AG04449 (cell line): Measurements from ENCODE around the gene CALM1.
A peak's percentile ranks its signal among the peaks of the same experiment; 100 is the strongest.

Source experiments
- CTCF ChIA-PET: fragments of 350-600 bp; formaldehyde crosslinking; extraction: SDS; loops from one replicate; lab custom pipeline; 2021; ENCODE audit warnings: antibody characterized with exemption; lab: Yijun Ruan, JAX
- POLR2A ChIA-PET: fragments of 400-600, 350-600 bp; formaldehyde crosslinking; extraction: SDS; loops from one replicate; lab custom pipeline; 2020; ENCODE audit warnings: antibody characterized with exemption, inconsistent platforms; lab: Yijun Ruan, JAX
- DNase-seq: peaks from one replicate; pipeline ENCODE4 v3.0.0-alpha.2; 2010; ENCODE audit warnings: low read depth, low spot score
- H3K4me3 ChIP-seq: 2 replicates; pipeline ENCODE4 v1.5.1; 2011; ENCODE audit warnings: low read depth, mild to moderate bottlenecking, control low read depth, low read length
- CTCF ChIP-seq: IDR thresholded peaks from one replicate; pipeline ENCODE4 v1.5.1; 2011; ENCODE audit warnings: mild to moderate bottlenecking, moderate library complexity, low read length, control low read depth, inconsistent platforms; ENCODE audit not compliant: insufficient read depth; ENCODE audit errors: missing control alignments

Gene CALM1

DNA sequence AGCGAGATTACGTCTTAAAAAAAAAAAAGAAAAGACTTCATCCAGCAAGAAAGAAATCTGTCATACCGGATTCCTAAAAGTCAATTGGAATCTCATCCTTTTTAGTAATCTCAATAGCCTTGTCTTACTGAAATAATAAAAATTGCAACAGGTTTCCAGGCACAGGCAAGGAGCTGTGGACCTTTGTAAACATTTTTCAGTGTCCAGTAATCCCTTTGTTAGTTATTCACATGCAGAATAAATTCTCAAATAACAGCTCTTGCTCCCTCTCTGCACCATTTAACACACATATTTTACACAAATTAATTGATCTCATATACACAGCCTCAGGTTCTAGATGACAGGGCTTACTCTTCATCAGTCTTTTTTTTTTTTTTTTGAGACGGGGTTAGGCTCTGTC is 22.0 kb upstream of the CALM1 start:
- DNase-seq = no peak
- TF ChIP-seq CTCF = no peak
- CTCF ChIA-PET = interaction anchor here (0.6 to 1.1 kb wide), 2 partner anchors 9 to 25 kb away, joined by 3 read pairs; no protein-coding TSS in a partner anchor
- H3K4me3 ChIP-seq = no peak overlapping the region
- POLR2A ChIA-PET = interaction anchor here (0.6 kb wide), 1 partner anchor 22 kb away, joined by 4 read pairs; the partner anchor contains the start of gene CALM1

DNA sequence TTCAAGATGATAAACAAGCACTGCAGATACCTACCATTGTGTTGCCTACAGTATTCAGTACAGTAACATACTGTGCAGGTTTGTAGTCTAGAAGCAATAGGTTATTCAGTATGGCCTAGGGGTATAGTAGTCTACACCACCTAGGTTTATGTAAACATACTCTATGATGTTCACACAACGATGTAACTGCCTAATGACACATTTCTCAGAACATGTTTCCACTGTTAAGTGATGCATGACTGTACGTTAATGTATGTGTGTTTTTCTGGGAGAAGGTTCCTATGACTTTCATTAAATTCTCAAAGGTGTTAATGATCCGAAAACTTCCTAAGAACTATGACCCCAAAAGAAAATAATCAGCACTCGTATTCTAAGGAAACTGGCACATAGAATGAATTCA is 20.9 kb upstream of the CALM1 start:
- no peak overlapping the region for H3K4me3 ChIP-seq
- POLR2A ChIA-PET = no interaction called here
- no peak for DNase-seq
- TF ChIP-seq CTCF = no peak
- CTCF ChIA-PET = no interaction called here

- POLR2A ChIA-PET = interaction anchor here (1.2 kb wide), 1 partner anchor 19 kb away, joined by 3 read pairs; the partner anchor contains the start of gene CALM1
- CTCF ChIA-PET = no interaction called here
- no peak for TF ChIP-seq CTCF
Measured at GRCh38 chr14:90378249-90378648, 18.6 kb upstream of the CALM1 start.

GRCh38 chr14:90379106-90379505 is 17.7 kb upstream of the CALM1 start:
- CTCF ChIA-PET = no interaction called here
- DNase-seq = no peak
- no peak overlapping the region for H3K4me3 ChIP-seq
- POLR2A ChIA-PET = no interaction called here
- no peak for TF ChIP-seq CTCF

More at GRCh38 chr14:90378249-90378648, 18.6 kb upstream of the CALM1 start:
- no peak for DNase-seq
- H3K4me3 ChIP-seq = no peak overlapping the region

DNA sequence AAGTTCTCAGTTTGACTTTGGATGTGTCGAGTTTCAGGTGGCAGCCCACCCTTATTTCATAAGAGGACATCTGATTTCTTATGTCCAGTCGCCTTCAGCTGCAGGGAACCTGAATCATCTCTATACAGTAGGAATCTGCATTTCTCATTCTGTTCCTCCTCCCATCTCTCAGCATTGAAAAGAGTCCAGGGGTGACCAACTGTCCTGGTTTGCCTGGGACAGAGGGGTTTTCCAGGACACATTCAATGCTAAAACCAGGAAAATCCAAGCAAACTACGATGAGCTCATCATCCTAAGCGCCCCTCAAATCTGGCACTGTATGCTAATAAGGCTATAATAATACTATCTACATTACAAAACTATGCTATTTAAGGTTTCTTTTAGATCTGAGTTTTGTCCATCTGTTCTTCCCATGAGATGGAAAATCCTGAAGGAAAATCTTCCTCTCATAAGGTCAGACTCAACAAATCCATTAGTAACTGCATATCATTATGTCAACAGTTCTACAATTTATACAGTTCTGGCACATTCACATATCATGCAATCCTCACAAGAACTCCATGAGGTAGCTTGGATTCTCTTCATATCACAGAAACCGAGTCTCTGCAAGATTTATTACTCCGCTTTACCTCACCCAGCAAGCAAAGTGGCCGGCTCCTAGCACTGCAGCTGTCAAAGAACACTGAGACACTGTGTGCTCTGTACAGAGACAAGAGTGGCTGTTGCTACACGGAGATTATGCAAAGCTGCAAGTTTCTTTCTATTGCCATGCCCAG is 15.6 kb upstream of the CALM1 start:
- DNase-seq = no peak
- no peak overlapping the region for H3K4me3 ChIP-seq
- POLR2A ChIA-PET = interaction anchor here (2.4 kb wide), 1 partner anchor 16 kb away, joined by 19 read pairs; the partner anchor contains the start of gene CALM1
- no peak for TF ChIP-seq CTCF
- CTCF ChIA-PET = interaction anchor here (1.1 to 2.5 kb wide), 3 partner anchors 11 to 19 kb away, joined by 3 to 13 read pairs (median 4); partner anchors contain the start of gene CALM1

- CTCF ChIA-PET = interaction anchor here (0.8 to 2.5 kb wide), 8 partner anchors 11 to 377 kb away, joined by 3 to 13 read pairs (median 4); partner anchors contain the start of gene CALM1
- H3K4me3 ChIP-seq = peak overlapping the region; percentile 71
- POLR2A ChIA-PET = interaction anchor here (0.6 to 2.4 kb wide), 6 partner anchors 10 to 300 kb away, joined by 3 to 19 read pairs (median 4); partner anchors contain the start of gene CALM1
- no peak for DNase-seq
- no peak for TF ChIP-seq CTCF
Measured at GRCh38 chr14:90381999-90382451, 14.8 kb upstream of the CALM1 start.
